Measurements from ENCODE around the gene PLPP6. TPM values are rescaled to one million over a fixed set of nuclear protein-coding genes. Genes with fewer than 3 reads are reported as not detected.

PLPP6 gene
- total RNA-seq, 1 donor from 2014 or later = 7.3 TPM

DNA sequence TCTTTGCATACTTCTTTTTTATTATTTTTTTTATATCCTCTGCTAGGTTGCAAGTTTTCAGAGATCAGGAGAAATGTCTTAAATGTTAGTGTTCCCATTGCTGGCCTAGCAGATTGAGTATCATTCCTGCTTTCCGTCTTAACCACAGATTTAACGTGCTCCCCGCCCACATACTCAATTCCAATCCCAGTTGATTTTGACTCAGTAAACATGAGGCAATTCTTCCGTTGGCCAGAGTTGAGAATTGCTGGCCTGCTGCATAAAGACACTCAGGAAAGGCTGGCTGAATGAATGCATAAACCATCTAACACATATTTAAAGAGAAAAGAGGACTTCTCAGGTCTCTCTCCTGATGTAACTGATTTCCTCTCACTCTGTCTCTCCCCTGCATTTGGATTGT is 46.8 kb upstream of the PLPP6 start:
- no peaks in the 10 kb centered on the region for H4K20me1 ChIP-seq (ENCODE audit: insufficient read depth, low read length)
- Mint-ChIP-seq H3K4me3 (ENCODE audit: unreplicated experiment) (no peak overlapping the region), H3K27me3 (ENCODE audit: low read depth, unreplicated experiment) (no peaks in the 10 kb centered on the region), H3K27ac (ENCODE audit: unreplicated experiment) (no peak overlapping the region), H3K9me3 (ENCODE audit: unreplicated experiment) (no peaks in the 10 kb centered on the region), H3K4me1 (ENCODE audit: low read depth, unreplicated experiment) (peaks cover 3% of the 10 kb centered on the region), H3K36me3 (ENCODE audit: low read depth, unreplicated experiment) (peaks cover 5% of the 10 kb centered on the region)
- no peaks in the 10 kb centered on the region for H3K36me3 ChIP-seq (ENCODE audit: insufficient read depth, low read length)
- no peak overlapping the region for H3K27ac ChIP-seq (ENCODE audit: low read depth, low read length)
- no peak overlapping the region for H3K9ac ChIP-seq (ENCODE audit: low read length)
- no peak overlapping the region for H3K4me3 ChIP-seq (ENCODE audit: insufficient read depth, low read depth, low read length)
- H3K4me1 ChIP-seq (ENCODE audit: insufficient read depth, low read length) = no peaks in the 10 kb centered on the region
- no peak for FAIRE-seq
- H2AFZ ChIP-seq (ENCODE audit: low read depth, low read length) = peak overlapping the region; percentile 11
- H3K4me2 ChIP-seq (ENCODE audit: low read length) = peak overlapping the region; percentile 4
- no peak for TF ChIP-seq EZH2 (IDR thresholded peaks at IDR 0.05; ENCODE audit: insufficient read depth, low read length)
- TF ChIP-seq, protein P1, sequence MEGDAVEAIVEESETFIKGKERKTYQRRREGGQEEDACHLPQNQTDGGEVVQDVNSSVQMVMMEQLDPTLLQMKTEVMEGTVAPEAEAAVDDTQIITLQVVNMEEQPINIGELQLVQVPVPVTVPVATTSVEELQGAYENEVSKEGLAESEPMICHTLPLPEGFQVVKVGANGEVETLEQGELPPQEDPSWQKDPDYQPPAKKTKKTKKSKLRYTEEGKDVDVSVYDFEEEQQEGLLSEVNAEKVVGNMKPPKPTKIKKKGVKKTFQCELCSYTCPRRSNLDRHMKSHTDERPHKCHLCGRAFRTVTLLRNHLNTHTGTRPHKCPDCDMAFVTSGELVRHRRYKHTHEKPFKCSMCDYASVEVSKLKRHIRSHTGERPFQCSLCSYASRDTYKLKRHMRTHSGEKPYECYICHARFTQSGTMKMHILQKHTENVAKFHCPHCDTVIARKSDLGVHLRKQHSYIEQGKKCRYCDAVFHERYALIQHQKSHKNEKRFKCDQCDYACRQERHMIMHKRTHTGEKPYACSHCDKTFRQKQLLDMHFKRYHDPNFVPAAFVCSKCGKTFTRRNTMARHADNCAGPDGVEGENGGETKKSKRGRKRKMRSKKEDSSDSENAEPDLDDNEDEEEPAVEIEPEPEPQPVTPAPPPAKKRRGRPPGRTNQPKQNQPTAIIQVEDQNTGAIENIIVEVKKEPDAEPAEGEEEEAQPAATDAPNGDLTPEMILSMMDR (IDR thresholded peaks at IDR 0.05; ENCODE audit: insufficient read depth, low read depth, low read length) = no peak
- H3K27me3 ChIP-seq (ENCODE audit: insufficient read depth, low read length) = no peaks in the 10 kb centered on the region
- H3K79me2 ChIP-seq (ENCODE audit: insufficient read depth, low read length) = no peaks in the 10 kb centered on the region
- no peaks in the 10 kb centered on the region for H3K9me3 ChIP-seq (ENCODE audit: insufficient read depth, low read depth, low read length)
- peak; percentile 81 for DNase-seq (ENCODE audit: low read depth)

DNA sequence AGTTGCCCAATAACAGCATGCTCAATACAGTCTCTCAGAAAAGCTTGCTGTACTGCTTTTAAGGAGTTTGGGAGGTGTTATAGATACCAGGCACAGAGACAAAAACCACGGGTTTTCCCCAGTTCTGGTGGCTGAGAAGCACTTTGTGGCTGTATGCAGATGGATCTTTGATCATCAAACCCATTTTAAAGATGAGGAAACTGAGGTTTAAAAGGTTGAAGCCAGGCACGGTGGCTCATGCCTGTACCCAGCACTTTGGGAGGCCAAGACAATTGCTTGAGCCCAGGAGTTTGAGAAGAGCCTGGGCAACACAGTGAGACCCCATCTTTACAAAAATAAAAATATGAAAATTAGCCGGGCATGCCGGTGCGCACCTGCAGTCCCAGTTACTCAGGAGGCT is 46.3 kb upstream of the PLPP6 start:
- Histone ChIP-seq H3K9me3 (ENCODE audit: insufficient read depth, low read depth, low read length) (no peaks in the 10 kb centered on the region), H3K4me3 (ENCODE audit: insufficient read depth, low read depth, low read length) (no peak overlapping the region), H3K27me3 (ENCODE audit: insufficient read depth, low read length) (no peaks in the 10 kb centered on the region), H4K20me1 (ENCODE audit: insufficient read depth, low read length) (no peaks in the 10 kb centered on the region), H3K4me2 (ENCODE audit: low read length) (no peak overlapping the region), H2AFZ (ENCODE audit: low read depth, low read length) (no peak overlapping the region), H3K27ac (ENCODE audit: low read depth, low read length) (no peak overlapping the region), H3K4me1 (ENCODE audit: insufficient read depth, low read length) (no peaks in the 10 kb centered on the region), H3K79me2 (ENCODE audit: insufficient read depth, low read length) (no peaks in the 10 kb centered on the region), H3K9ac (ENCODE audit: low read length) (no peak overlapping the region), H3K36me3 (ENCODE audit: insufficient read depth, low read length) (no peaks in the 10 kb centered on the region)
- Mint-ChIP-seq H3K9me3 (ENCODE audit: unreplicated experiment) (no peaks in the 10 kb centered on the region), H3K27me3 (ENCODE audit: low read depth, unreplicated experiment) (no peaks in the 10 kb centered on the region), H3K4me3 (ENCODE audit: unreplicated experiment) (no peak overlapping the region), H3K4me1 (ENCODE audit: low read depth, unreplicated experiment) (peaks cover 3% of the 10 kb centered on the region), H3K27ac (ENCODE audit: unreplicated experiment) (no peak overlapping the region), H3K36me3 (ENCODE audit: low read depth, unreplicated experiment) (peaks cover 5% of the 10 kb centered on the region)
- TF ChIP-seq EZH2 (IDR thresholded peaks at IDR 0.05; ENCODE audit: insufficient read depth, low read length) = no peak
- TF ChIP-seq, protein P1 (IDR thresholded peaks at IDR 0.05; ENCODE audit: insufficient read depth, low read depth, low read length) = no peak
- no peak for FAIRE-seq
- no peak for DNase-seq (ENCODE audit: low read depth)

DNA sequence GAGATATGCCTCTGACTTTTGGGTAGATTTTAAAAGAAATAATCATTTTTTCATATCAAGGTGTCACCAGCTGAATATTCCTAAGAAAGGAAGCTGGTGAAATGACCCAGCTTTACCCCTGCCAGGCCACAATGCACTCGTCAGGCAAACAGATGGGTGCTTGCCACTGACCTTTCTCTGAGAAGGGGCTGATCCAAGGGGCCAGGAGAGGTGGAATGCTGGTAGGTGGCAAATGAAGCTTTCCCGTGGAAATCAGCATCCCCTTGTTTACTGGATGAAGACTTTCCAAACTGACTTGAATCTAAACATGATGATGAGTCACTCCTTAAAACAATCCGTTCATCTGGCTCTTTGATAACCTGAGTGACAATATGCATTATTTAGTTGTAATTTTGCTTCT is 44.3 kb upstream of the PLPP6 start:
- Histone ChIP-seq H4K20me1 (ENCODE audit: insufficient read depth, low read length) (no peaks in the 10 kb centered on the region), H3K36me3 (ENCODE audit: insufficient read depth, low read length) (no peaks in the 10 kb centered on the region), H3K4me1 (ENCODE audit: insufficient read depth, low read length) (no peaks in the 10 kb centered on the region), H3K79me2 (ENCODE audit: insufficient read depth, low read length) (no peaks in the 10 kb centered on the region), H2AFZ (ENCODE audit: low read depth, low read length) (no peak overlapping the region), H3K9me3 (ENCODE audit: insufficient read depth, low read depth, low read length) (no peaks in the 10 kb centered on the region), H3K27ac (ENCODE audit: low read depth, low read length) (no peak overlapping the region), H3K4me2 (ENCODE audit: low read length) (no peak overlapping the region), H3K27me3 (ENCODE audit: insufficient read depth, low read length) (no peaks in the 10 kb centered on the region), H3K9ac (ENCODE audit: low read length) (no peak overlapping the region), H3K4me3 (ENCODE audit: insufficient read depth, low read depth, low read length) (no peak overlapping the region)
- no peak for TF ChIP-seq EZH2 (IDR thresholded peaks at IDR 0.05; ENCODE audit: insufficient read depth, low read length)
- TF ChIP-seq, protein P1 (IDR thresholded peaks at IDR 0.05; ENCODE audit: insufficient read depth, low read depth, low read length) = no peak
- FAIRE-seq (no peak), DNase-seq (ENCODE audit: low read depth) (no peak)
- H3K27ac Mint-ChIP-seq (ENCODE audit: unreplicated experiment) = no peak overlapping the region
- no peak overlapping the region for H3K4me3 Mint-ChIP-seq (ENCODE audit: unreplicated experiment)
- H3K9me3 Mint-ChIP-seq (ENCODE audit: unreplicated experiment) = no peaks in the 10 kb centered on the region
- H3K36me3 Mint-ChIP-seq (ENCODE audit: low read depth, unreplicated experiment) = peaks cover 5% of the 10 kb centered on the region
- peaks cover 8% of the 10 kb centered on the region for H3K4me1 Mint-ChIP-seq (ENCODE audit: low read depth, unreplicated experiment)
- H3K27me3 Mint-ChIP-seq (ENCODE audit: low read depth, unreplicated experiment) = no peaks in the 10 kb centered on the region
